Umbilical cord (tissue), 2 donors: ENCODE measurements around the gene ZBTB21. TPM values are rescaled to one million over a fixed set of nuclear protein-coding genes. Genes with fewer than 3 reads are reported as not detected.
A peak's percentile ranks its signal among the peaks of the same experiment; 100 is the strongest.
"Not testable (repeated sequence)": the region's sequence is repeated elsewhere in the genome, so short reads cannot be mapped to it uniquely, and the experiment has no call there.

ENCODE experiments used
- DNase-seq: peaks from one replicate; pipeline ENCODE4 v3.0.0-alpha.2; 2015; ENCODE audit warnings: low spot score
- total RNA-seq: library from RNA; depleted of rRNA; stranded (reverse); fragments of >200 nt; gene quantifications from one replicate; pipeline ENCODE4 v1.2.3, GENCODE V29; 2014; ENCODE audit warnings: low replicate concordance; ENCODE audit not compliant: insufficient read depth

Gene ZBTB21
- total RNA-seq, 1 donor from 2014 or later = 12.5 TPM

- no peak for DNase-seq
Observed at GRCh38 chr21:42019706-42020105, 9.5 kb upstream of the ZBTB21 start.

DNA sequence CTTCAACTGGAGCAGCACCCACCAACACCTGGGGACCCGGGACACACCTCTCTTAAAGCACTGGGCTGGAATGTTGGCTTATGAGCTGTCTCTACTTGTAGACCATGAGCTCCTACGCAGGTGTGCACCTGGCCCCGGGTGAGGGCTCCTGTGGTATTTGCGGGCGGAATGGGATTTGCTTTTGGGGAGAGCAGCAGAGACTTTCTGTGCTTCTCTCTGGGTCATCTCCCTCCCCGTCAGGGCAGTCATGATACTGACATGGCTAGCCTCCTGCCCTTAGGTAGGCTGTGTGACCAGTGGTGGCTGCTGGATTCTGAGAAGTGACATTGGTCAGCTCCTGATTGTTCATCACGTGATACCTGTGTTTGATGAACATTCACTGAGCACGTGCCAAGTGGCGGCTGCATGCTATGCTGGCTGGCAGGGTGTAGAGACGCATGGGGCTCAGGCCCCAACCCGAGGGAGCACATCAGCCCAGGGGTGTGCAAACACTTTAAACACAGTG, 9.0 kb upstream of the ZBTB21 start:
- DNase-seq = no peak

DNA sequence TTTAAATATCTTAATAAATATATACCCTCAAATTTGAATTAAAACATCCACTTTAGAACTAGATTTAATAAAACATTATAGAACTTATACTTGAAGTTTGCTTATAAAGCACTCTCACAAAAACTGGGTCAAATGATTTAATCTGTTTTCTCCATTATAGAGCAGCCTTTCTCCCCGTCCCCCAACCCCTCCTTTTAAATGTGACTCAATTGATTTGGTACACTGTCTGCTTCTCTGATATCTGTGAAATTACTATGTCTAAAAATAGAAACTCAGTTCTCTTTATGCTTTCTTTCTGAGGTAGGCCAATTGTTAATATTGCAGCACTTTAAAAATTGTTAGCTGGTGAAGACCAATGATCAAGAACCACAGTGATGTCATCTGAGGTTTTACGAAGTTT, 6.9 kb upstream of the ZBTB21 start:
- DNase-seq = no peak

- DNase-seq = no peak
Observed at GRCh38 chr21:42016364-42016985, 6.3 kb upstream of the ZBTB21 start.

DNA sequence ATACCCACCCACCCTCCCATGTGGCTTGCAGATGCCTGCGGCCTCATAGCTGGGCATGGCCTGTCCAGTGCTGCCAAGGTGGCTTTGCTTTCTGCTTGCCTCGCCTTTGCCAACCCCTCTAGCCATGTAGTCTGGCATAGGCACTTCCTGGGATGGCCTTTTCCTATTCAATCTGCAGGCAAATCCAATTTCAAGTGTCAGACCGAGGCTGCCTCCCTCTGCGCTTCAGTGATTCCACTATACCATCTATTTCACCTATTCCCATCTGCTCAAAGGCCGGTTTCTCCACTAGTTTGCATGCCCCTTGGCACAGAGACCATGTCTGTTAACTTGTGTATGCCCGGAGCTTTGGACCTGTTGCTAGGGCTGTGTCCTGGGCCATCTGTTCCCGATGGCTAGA, 3.8 kb upstream of the ZBTB21 start:
- no peak for DNase-seq

GRCh38 chr21:42013376-42013775, 3.2 kb upstream of the ZBTB21 start:
- DNase-seq = no peak

DNA sequence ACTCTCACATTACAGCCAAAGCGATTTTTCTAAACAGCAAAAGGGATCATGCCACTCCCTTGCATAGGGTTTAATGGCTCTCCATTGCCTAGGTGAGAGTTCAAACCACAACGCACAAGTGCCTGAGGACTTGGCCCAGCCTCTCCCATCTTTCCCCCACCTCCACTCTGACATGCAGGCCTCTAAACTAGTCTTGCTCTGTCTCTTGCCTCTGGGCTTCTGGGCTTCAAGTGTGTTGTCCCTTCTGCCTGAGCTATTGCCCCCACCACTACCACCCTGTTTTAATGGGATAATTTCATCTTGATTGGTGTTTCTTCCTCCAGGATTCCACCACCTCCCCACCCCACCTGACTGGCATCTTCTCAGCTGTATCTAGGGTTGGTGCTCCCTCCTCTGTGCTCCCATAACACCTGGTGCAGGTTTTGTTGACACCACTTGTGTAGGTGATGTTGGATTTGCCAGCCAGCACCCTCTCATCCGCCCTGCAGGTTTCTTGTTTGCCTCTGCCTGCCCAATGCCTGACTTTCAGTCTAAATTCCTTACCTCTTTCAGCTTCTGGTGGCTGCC, 2.7 kb upstream of the ZBTB21 start:
- no peak for DNase-seq

DNA sequence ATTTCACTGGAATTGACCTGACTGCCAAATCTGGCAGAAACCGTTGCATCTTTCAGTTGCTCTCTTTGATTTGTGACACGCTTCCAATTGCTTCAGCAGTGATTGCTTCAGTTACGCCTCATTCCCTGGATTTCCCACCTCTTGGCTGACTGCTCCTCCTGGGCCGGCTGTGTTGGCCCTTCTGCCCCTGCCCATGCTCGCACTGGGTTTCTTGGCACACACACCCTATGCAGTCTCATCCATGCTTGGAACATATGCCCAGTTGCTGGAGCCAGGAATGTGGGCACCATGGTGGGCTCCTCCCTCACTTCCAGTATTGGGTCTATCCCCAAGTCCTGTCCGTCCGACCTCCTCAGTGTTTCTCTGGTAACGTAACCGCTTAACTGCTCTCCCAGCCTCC, 2.2 kb upstream of the ZBTB21 start:
- DNase-seq = no peak

DNA sequence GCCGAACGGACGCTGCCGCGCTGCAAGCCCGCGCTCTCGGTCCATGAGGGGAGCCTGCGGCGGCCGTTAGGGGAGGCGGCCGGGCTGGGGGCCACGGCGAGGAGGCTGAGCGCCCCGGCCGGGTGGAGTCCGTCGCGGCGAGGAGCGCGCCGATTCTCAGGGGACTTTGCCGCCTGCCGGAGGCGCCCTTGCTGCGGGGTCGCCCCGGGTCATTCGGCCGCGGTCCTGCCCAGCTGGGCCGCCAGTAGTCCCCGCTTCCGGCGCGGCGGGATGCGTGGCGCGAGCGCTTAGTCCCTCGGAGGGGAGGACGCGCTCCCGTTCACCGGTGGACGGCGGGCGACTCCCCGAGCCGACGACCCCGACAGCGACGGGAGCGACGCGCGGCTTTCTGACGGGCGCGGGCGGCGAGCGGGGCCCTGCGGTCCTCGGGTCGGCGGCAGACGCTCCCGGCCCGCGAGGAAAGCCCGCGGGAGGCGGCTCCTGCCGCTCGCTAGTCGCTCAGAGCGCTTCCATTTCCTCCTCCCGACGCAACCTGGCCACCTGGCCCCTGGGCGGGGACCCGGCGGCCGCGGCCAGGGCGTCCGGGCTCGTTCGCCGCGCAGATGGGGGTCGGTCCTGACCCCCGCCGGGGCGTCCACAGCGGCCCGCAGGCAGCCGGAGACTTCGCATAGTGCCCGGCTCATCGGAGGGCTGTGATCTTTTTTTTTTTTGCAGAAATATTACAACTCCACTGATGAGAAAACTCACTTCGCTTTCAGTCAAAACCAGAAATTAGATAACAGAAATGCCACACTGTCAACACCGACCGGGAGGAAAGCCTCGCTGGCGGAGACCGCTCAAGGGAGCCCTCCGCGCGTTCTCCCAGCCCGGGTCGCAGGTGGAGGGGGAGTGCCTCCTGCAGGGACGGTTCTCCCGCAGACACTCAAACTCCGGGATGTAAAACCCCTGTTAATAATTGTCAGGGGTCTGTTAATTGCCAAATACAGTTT, 641 bp upstream of the ZBTB21 start:
- DNase-seq = peak; percentile 25

GRCh38 chr21:42009018-42009830, 936 bp downstream of the ZBTB21 start:
- peak; percentile 54 for DNase-seq

DNA sequence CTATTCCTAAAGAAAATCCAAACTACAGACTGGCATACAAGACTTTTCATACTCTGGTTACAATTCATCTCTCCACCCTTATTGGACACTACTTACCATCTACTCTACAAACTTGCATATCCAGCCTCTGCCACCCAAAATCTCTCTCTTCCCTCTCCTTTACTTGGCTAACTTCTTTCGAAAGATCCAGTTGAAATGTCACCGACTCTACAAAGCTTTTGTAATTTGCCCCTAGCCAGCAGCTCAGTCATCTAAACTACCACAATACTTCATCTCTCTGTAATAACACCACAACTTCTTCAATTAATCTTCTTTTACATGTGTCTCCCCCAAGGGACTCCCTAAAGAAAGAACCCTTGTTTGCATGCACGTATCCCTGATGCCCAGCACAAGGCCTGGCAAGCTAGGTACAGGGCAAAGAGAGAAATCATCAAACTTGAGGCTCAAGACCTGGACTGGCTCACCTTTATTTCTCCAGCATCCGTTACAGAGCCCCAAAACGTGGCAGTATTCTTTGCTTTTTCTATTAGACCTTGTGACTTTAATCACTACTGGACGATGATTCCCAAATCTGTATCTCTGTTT, 2.7 kb downstream of the ZBTB21 start:
- DNase-seq = no peak

DNA sequence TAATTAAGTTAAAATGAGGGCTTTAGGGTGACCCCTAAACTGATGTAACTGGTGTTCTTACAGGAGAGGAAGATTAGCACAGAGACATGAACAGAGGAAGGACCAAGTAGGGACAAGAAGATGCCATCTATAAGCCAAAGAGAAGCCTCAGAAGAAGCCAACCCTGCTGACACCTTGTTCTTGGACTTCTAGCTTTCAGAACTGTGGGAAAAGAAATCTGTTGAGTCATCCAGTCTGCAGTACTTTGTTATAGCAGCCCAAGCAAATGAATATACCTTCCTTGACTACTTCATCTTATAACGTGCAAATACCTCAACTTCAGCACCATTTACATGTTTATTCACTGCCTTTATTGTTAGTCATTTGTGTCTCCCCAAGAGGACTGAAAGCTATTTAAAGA, 3.4 kb downstream of the ZBTB21 start:
- DNase-seq = no peak

DNA sequence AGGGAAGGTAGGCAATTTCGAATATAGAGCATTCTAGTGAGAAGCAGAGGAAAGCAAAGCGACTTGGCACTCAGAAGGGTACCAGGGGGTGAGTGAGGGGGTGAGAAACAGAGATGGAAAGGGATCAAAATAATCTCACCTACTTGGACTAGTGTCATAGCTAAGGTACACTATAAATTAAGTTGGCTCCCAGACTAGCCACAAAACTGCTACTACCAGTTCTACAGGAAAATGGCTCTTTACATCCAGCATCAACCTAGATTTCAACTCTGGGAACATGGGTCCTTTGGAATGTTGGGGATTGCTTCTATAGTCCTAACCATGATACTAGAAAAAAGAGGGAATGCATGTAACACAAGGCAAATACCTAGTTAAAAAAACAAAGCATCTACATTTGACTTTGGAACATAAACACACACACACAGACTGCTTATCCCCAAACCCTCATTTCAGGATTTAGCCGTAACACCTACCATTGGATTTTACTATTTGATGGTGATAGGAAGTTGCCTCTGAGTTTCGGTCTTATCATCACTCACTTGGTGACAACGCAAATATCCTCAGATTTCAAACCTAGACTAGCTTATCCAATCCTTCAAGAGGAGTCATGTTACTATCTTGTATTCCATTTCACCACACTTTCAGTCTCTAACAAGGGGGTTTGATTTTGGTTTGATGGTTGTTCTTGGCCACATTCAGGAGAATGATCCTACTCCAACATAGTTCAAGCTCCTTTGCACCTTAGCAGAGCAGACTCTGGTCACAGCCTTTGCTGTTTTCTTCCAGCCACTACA, 5.6 kb downstream of the ZBTB21 start:
- no peak for DNase-seq

- DNase-seq = no peak
Observed at GRCh38 chr21:42003051-42003461, 7.1 kb downstream of the ZBTB21 start.

- peak; percentile 37 for DNase-seq
Observed at GRCh38 chr21:42002421-42002958, 7.7 kb downstream of the ZBTB21 start.

DNA sequence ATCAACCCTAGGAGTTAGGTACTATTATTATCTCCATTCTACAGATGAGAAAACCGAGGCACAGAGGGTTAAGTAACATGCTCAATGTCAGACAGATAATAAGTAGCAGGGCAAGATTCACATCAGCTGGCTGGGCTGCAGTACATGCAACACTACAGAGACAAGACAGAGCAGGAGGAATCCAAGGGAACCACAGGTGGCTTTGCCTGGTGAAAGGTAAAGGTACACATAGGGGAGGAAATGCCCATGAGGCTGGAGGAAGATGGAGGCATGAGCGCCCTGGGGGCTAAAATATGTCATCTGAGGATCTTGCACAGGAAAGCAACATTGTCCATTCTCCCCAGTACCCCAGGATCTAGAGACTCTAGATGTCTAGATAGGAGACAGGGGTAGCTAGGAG, 8.4 kb downstream of the ZBTB21 start:
- DNase-seq = no peak

GRCh38 chr21:42000908-42001307, 9.3 kb downstream of the ZBTB21 start:
- no peak for DNase-seq

- DNase-seq = no peak
Observed at GRCh38 chr21:41997657-41998056, 12.5 kb downstream of the ZBTB21 start.

DNA sequence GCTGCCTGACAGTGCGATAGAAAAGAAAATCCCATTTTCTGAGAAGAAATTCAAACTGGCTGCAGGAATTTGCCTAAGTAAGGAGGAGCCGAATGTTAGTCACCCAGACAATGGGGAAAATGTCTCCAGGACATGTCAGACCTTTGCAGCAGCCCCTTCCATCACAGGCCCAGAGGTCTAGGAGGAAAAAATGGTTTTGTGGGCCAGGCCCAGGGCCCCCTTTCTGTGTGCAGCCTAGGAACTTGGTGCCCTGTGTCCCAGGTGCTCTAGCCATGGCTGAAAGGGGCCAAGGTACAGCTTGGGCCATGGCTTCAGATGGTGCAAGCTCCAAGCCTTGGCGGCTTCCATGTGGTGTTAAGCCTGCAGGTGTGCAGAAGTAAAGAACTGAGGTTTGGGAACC, 14.6 kb downstream of the ZBTB21 start:
- DNase-seq = no peak

- DNase-seq = not testable (repeated sequence)
Observed at GRCh38 chr21:41994613-41995012, 15.5 kb downstream of the ZBTB21 start.
